ENCODE measurements around the gene KRABD2.

Gene KRABD2

GRCh38 chr17:8333281-8333680, 43.2 kb downstream of the KRABD2 start:
- H3K4me3 ChIP-seq (ENCODE audit: low read length): no peak overlapping the region
- DNase-seq (ENCODE audit: low read depth): no peak
- TF ChIP-seq, protein P1, sequence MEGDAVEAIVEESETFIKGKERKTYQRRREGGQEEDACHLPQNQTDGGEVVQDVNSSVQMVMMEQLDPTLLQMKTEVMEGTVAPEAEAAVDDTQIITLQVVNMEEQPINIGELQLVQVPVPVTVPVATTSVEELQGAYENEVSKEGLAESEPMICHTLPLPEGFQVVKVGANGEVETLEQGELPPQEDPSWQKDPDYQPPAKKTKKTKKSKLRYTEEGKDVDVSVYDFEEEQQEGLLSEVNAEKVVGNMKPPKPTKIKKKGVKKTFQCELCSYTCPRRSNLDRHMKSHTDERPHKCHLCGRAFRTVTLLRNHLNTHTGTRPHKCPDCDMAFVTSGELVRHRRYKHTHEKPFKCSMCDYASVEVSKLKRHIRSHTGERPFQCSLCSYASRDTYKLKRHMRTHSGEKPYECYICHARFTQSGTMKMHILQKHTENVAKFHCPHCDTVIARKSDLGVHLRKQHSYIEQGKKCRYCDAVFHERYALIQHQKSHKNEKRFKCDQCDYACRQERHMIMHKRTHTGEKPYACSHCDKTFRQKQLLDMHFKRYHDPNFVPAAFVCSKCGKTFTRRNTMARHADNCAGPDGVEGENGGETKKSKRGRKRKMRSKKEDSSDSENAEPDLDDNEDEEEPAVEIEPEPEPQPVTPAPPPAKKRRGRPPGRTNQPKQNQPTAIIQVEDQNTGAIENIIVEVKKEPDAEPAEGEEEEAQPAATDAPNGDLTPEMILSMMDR (IDR thresholded peaks at IDR 0.05; ENCODE audit: insufficient read depth, low read depth, low read length, missing control alignments): no peak

DNA sequence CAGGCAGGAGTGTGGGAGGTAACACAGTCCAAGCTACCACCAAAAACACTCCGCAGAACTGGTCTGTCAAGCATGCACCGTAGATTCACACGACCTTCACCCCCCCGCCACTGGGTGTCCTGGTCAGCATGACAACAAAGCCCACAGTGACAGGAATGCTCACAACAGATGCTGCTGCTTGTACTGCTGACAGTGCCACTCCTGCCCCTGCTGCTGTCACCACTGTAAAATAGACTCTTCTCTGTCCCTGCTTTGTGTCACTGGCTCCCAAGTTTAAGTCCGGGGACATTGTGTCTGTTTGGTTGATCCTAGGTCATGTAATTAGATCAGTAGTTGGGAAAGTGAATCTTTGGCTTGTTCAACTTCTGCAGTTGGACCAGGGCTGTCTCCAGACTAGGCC, 43.8 kb downstream of the KRABD2 start:
- no peak overlapping the region for H3K4me3 ChIP-seq (ENCODE audit: low read length)
- no peak for DNase-seq (ENCODE audit: low read depth)
- TF ChIP-seq, protein P1 (IDR thresholded peaks at IDR 0.05; ENCODE audit: insufficient read depth, low read depth, low read length, missing control alignments): no peak

- H3K4me3 ChIP-seq (ENCODE audit: low read length): no peak overlapping the region
- TF ChIP-seq, protein P1 (IDR thresholded peaks at IDR 0.05; ENCODE audit: insufficient read depth, low read depth, low read length, missing control alignments): no peak
- DNase-seq (ENCODE audit: low read depth): no peak
Measured at GRCh38 chr17:8332128-8332527, 44.4 kb downstream of the KRABD2 start.

DNA sequence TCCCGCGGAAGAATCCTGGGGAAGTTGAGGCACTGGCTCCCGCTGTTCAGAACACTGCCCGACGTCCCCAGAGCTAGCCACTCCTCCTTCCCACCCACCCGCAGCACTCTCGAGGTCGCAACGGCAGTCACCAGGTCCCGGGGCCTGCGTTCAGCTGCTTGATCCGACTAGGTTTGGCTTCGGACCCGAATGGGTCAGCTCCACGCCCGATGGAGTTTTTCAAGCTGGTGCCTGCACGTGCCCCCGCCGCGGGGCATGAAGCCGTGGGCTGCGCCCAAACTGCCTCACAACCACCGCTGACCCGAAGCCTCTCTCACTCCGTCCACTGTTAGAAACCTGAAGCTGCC, 49.2 kb downstream of the KRABD2 start:
- H3K4me3 ChIP-seq (ENCODE audit: low read length): no peak overlapping the region
- TF ChIP-seq, protein P1 (IDR thresholded peaks at IDR 0.05; ENCODE audit: insufficient read depth, low read depth, low read length, missing control alignments): no peak
- DNase-seq (ENCODE audit: low read depth): no peak
